SK-N-SH treated with all-trans-retinoic acid at 6 μM for 48 hours (cell line): ENCODE measurements around the gene PTPRC.
A peak's percentile ranks its signal among the peaks of the same experiment; 100 is the strongest.

Source experiments
- ATAC-seq: fragments of 200-7000 bp; cut with Tn5 transposase; 3 replicates; pipeline ENCODE4 v1.9.1; 2020; ENCODE audit warnings: mild to moderate bottlenecking, moderate library complexity
- ARNTL ChIP-seq: fragments of 450-650 bp; formaldehyde crosslinking; IDR thresholded peaks from 2 replicates; pipeline ENCODE4 v1.5.0; 2020; ENCODE audit warnings: low read depth, mild to moderate bottlenecking, moderate library complexity, borderline replicate concordance
- BACH2 ChIP-seq: fragments of 250-450 bp; sonication (Bioruptor Pico); IDR thresholded peaks from 2 replicates; pipeline ENCODE4 v1.9.0; 2021; ENCODE audit warnings: mild to moderate bottlenecking, borderline replicate concordance
- CREB5 ChIP-seq: fragments of 250-450 bp; sonication (Bioruptor Pico); IDR thresholded peaks from 2 replicates; pipeline ENCODE4 v1.5.1; 2020; ENCODE audit warnings: low read depth, mild to moderate bottlenecking, moderate library complexity
- CSDC2 ChIP-seq: fragments of 250-450 bp; sonication (Bioruptor Pico); IDR thresholded peaks from 2 replicates; pipeline ENCODE4 v1.5.0; 2020; ENCODE audit warnings: mild to moderate bottlenecking, moderate library complexity
- GLIS3 ChIP-seq: fragments of 250-450 bp; sonication (Bioruptor Pico); IDR thresholded peaks from 2 replicates; pipeline ENCODE4 v1.5.0; 2020; ENCODE audit warnings: mild to moderate bottlenecking, moderate library complexity
- ISL1 ChIP-seq: fragments of 250-450 bp; sonication (Bioruptor Pico); IDR thresholded peaks from 2 replicates; pipeline ENCODE4 v2.1.2; 2022; ENCODE audit warnings: mild to moderate bottlenecking, moderate library complexity
- OSR1 ChIP-seq: fragments of 250-450 bp; sonication (Bioruptor Pico); IDR thresholded peaks from 2 replicates; pipeline ENCODE4 v1.8.0; 2022; ENCODE audit warnings: moderate library complexity, mild to moderate bottlenecking, inconsistent platforms
- PATZ1 ChIP-seq: fragments of 250-450 bp; sonication (Bioruptor Pico); IDR thresholded peaks from 2 replicates; pipeline ENCODE4 v1.8.0; 2020; ENCODE audit warnings: mild to moderate bottlenecking, moderate library complexity, borderline replicate concordance
- POU6F1 ChIP-seq: fragments of 250-450 bp; sonication (Bioruptor Pico); IDR thresholded peaks from 2 replicates; pipeline ENCODE4 v1.8.0; 2021; ENCODE audit warnings: low read depth, mild to moderate bottlenecking, moderate library complexity, borderline replicate concordance
- PPARA ChIP-seq: fragments of 250-450 bp; sonication (Bioruptor Pico); IDR thresholded peaks from 2 replicates; pipeline ENCODE4 v1.5.0; 2020; ENCODE audit warnings: mild to moderate bottlenecking, borderline replicate concordance
- RARB ChIP-seq: fragments of 250-450 bp; sonication (Bioruptor Pico); IDR thresholded peaks from 2 replicates; pipeline ENCODE4 v1.8.0; 2021; ENCODE audit warnings: mild to moderate bottlenecking, moderate library complexity
- SNAI2 ChIP-seq: fragments of 250-450 bp; sonication (Bioruptor Pico); IDR thresholded peaks from 2 replicates; pipeline ENCODE4 v1.5.0; 2020; ENCODE audit warnings: mild to moderate bottlenecking, moderate library complexity
- TCF4 ChIP-seq: fragments of 250-450 bp; sonication (Bioruptor Pico); IDR thresholded peaks from 2 replicates; pipeline ENCODE4 v1.8.0; 2021; ENCODE audit warnings: mild to moderate bottlenecking, moderate library complexity, borderline replicate concordance
- TOX ChIP-seq: fragments of 250-450 bp; sonication (Bioruptor Pico); IDR thresholded peaks from 2 replicates; pipeline ENCODE4 v1.8.0; 2021; ENCODE audit warnings: mild to moderate bottlenecking, moderate library complexity, borderline replicate concordance
- TSHZ2 ChIP-seq: fragments of 250-450 bp; sonication (Bioruptor Pico); IDR thresholded peaks from 2 replicates; pipeline ENCODE4 v1.5.0; 2020; ENCODE audit warnings: mild to moderate bottlenecking, moderate library complexity
- ZFP3 ChIP-seq: fragments of 250-450 bp; sonication (Bioruptor Pico); IDR thresholded peaks from 2 replicates; pipeline ENCODE4 v1.5.0; 2020; ENCODE audit warnings: mild to moderate bottlenecking, moderate library complexity
- ZFP30 ChIP-seq: fragments of 450-650 bp; formaldehyde crosslinking; IDR thresholded peaks from 2 replicates; pipeline ENCODE4 v1.5.0; 2022; ENCODE audit warnings: mild to moderate bottlenecking, moderate library complexity
- ZNF565 ChIP-seq: fragments of 450-650 bp; formaldehyde crosslinking; conservative IDR thresholded peaks from 2 replicates; pipeline ENCODE4 v1.5.0; 2020; ENCODE audit warnings: low read depth, mild to moderate bottlenecking, moderate library complexity
- ZNF8 ChIP-seq: fragments of 450-650 bp; formaldehyde crosslinking; IDR thresholded peaks from 2 replicates; pipeline ENCODE4 v1.5.0; 2020; ENCODE audit warnings: mild to moderate bottlenecking, moderate library complexity

PTPRC gene

GRCh38 chr1:198700016-198700392, 61.2 kb downstream of the PTPRC start:
- TF ChIP-seq RARB (CRISPR knock-in tag) (no peak), PPARA (CRISPR knock-in tag) (no peak), ZNF565 (CRISPR knock-in tag) (no peak)
- TF ChIP-seq, all 23 proteins: peak for 0
- no peak for ATAC-seq

GRCh38 chr1:198700396-198700795, 61.6 kb downstream of the PTPRC start:
- ATAC-seq: 0 out of 3 replicates have a peak, but pooled peaks have one; percentile 21
- TF ChIP-seq ZFP30 (CRISPR knock-in tag): no peak
- no peak for TF ChIP-seq BACH2 (CRISPR knock-in tag)
- no peak for TF ChIP-seq TCF4 (CRISPR knock-in tag)
- no peak for TF ChIP-seq TSHZ2
- TF ChIP-seq ZFP3: no peak
- no peak for TF ChIP-seq TOX (CRISPR knock-in tag)
- no peak for TF ChIP-seq SNAI2
- no peak for TF ChIP-seq OSR1 (CRISPR knock-in tag)
- no peak for TF ChIP-seq PATZ1
- TF ChIP-seq ZNF8: no peak
- no peak for TF ChIP-seq ISL1 (CRISPR knock-in tag)
- no peak for TF ChIP-seq CREB5 (CRISPR knock-in tag)

GRCh38 chr1:198701250-198701649, 62.4 kb downstream of the PTPRC start:
- TF ChIP-seq SNAI2: no peak
- no peak for TF ChIP-seq OSR1 (CRISPR knock-in tag)
- TF ChIP-seq, all 23 proteins: peak for 0
- peak; percentile 56; the same call in 1 of the 3 replicates for ATAC-seq

GRCh38 chr1:198701766-198702539, 63.1 kb downstream of the PTPRC start:
- no peak for TF ChIP-seq BACH2 (CRISPR knock-in tag)
- TF ChIP-seq ARNTL (CRISPR knock-in tag): no peak
- no peak for TF ChIP-seq ZFP3
- no peak for TF ChIP-seq TSHZ2
- no peak for TF ChIP-seq TOX (CRISPR knock-in tag)
- TF ChIP-seq ISL1 (CRISPR knock-in tag): no peak
- TF ChIP-seq CSDC2 (CRISPR knock-in tag): no peak
- TF ChIP-seq RARB (CRISPR knock-in tag): no peak
- TF ChIP-seq POU6F1: no peak
- TF ChIP-seq GLIS3 (CRISPR knock-in tag): no peak
- no peak for TF ChIP-seq PATZ1
- no peak for TF ChIP-seq CREB5 (CRISPR knock-in tag)
- no peak for TF ChIP-seq ZNF565 (CRISPR knock-in tag)
- ATAC-seq: no peak
